HG03520 (cell line): ENCODE results near the gene CXCR4.
"Not testable (repeated sequence)": the region's sequence is repeated elsewhere in the genome, so short reads cannot be mapped to it uniquely, and the experiment has no call there.

Source experiments
- ATAC-seq: cut with Tn5 transposase; IDR thresholded peaks from one replicate; pipeline ENCODE4 v1.9.1; 2021; ENCODE audit warnings: mild to moderate bottlenecking, moderate library complexity; ENCODE audit not compliant: unreplicated experiment

The CXCR4 gene

DNA sequence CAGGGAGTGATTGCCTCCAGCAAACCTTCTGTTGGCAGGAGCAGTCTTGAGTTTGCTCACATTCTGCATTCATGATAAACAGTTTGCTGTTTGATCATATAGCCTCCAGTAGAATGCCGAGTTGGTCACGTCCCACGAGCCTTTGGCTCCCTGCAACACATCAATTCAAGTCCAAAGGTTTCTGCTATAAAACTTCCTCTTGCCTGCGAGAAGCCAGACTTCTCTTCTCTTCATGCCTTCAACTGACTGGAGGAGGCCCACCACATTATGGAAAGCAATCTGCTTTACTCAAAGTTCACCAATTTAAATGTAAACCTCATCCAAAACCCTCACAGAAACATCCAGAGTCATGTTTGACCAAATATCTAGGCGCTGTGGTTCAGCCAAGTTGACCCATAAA is 40.8 kb downstream of the CXCR4 start:
- no peak for ATAC-seq

GRCh38 chr2:136075476-136075875 is 42.5 kb downstream of the CXCR4 start:
- no peak for ATAC-seq

DNA sequence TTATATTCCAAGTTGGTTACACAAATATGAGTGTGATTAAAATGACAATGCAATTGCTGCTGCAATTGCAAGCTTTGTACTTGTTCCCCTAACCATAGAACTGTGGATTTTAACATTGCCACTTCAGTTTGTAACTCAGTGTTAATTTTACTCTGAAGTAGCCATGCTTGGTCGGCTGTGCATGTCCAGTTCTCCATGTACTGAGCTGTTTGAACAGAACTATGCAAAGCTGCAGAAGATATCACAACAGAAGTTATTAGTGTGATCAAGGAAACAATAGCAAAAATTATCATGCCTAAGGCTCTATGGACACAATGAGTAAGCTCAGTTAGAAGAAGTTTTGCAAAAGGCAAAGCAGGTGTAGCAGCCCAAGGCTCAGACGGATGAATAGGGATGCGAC is 45.3 kb downstream of the CXCR4 start:
- no peak for ATAC-seq

DNA sequence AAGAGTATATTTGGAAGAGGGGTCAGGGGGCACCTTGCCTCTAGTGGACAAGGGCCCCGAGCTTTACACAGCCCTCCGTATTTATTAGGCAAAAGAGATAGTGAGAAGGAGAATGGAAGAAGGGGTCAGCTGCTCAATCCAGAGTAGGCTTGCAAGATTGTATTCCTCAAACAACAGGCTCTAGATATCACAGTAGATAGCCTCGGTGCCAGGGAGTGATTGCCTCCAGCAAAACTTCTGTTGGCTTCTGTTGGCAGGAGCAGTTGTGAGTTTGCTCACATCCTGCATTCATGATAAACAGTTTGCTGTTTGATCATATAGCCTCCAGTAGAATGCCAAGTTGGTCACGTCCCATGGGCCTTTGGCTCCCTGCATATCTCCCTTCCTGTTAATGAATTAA is 46.1 kb downstream of the CXCR4 start:
- not testable (repeated sequence) for ATAC-seq

DNA sequence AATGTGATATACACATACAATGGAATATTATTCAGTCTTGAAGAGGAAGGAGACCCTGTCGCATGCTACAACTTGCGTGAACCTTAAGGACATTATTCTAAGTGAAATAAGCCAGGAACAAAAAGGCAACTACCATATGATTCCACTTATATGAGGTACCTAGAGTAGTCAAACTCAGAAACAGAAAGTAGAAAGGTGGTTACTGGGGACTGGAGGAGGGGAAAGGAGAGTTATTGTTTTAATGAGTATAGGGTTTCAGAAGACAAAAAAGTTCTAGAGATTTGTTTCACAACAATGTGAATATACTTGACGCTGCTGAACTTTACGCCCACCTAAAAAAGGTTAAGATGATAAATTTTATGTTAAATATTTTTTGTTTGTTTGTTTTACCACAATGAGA is 47.0 kb downstream of the CXCR4 start:
- no peak for ATAC-seq

DNA sequence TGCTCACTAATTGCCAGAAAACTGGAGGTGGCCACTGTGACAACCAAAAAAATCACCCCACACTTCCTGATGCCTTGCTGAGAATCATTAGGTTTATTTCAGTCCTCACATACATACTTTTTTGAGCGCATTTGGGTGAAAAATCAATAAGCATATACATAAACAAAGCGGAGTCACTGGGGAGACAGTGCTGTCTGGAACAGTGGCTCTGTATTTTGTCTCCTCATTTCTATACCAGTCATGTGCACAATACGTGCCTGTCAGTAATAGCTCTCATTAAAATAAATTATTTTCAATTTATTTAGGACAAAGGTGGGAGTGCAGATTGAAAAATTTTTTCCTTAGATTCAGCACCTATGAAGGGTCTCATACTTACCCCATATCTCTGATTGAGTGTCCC is 48.2 kb downstream of the CXCR4 start:
- no peak for ATAC-seq

GRCh38 chr2:136068581-136069227 is 49.2 kb downstream of the CXCR4 start:
- no peak for ATAC-seq

DNA sequence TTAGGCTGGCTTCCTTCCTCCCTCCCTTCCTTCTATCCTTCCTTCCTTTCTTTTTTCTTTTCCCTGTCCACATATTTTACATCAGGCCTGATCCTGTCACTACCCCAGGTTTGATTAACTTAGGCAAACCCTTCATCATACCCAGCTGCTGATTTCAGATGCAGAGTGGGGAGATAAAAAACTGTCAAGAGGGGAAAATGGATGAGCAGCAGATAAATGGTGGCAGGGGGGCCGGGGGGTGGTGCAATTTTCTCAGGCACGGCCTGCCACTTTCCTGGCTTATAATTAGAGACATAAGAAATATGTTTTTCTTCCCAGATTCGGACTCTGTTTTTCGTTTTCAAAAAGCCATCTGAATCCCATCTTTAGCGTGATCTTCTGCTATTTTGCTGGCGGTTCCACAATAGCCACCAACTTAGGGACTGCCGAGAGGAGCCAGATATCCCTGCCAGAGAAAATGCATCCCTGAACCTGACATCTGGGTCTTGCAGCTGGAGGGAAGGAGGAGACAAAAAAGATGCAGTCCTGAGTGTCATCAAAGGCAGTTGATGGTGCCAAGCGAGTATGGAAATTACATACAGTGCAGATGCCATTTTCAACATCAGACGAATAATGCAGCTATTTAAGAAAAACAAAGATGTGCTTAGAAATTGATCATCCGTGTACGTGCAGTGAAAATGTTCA is 49.9 kb downstream of the CXCR4 start:
- no peak for ATAC-seq

DNA sequence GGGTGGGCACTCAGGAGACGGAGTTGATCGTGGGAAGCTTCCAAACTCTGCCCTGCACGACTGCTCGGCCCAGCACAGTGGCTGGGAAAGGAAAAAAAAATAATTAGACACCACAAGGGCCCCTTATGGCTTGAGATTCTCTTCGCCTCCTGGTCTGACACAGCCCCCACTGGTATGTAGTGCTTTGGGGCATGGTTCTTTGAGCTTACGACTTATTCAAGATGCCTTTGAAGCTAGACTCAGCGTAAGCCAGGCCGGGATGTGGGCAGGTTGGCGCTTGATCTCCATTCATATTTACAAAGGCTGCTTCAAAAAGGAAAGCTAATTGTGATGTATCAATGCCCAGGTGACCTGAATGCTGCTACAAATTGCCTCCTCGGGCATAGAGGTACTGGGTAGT is 50.5 kb downstream of the CXCR4 start:
- ATAC-seq: no peak

- ATAC-seq: no peak
Observed at GRCh38 chr2:136065907-136066306, 52.0 kb downstream of the CXCR4 start.

GRCh38 chr2:136065384-136065783 is 52.6 kb downstream of the CXCR4 start:
- no peak for ATAC-seq
